GM12878 (cell line): Measurements from ENCODE around the gene MEIS1. TPM values are rescaled to one million over a fixed set of nuclear protein-coding genes. Genes with fewer than 3 reads are reported as not detected.

Source experiments
- ATAC-seq: fragments of 200-7000 bp; cut with Tn5 transposase; 3 replicates; pipeline ENCODE4 v1.9.1; 2020; ENCODE audit warnings: mild to moderate bottlenecking, moderate library complexity
- BruUV-seq: library from RNA; stranded (reverse); fragments of 400-500 nt; replicated peaks from 2 replicates; lab custom pipeline; 2021; lab: Mats Ljungman, UMichigan
- CTCF ChIA-PET: fragments of 300-600 bp; sonication (Branson Sonifier 250); formaldehyde crosslinking; extraction: SDS; loops from one replicate; lab custom pipeline; 2021; ENCODE audit warnings: inconsistent platforms; lab: Yijun Ruan, JAX
- POLR2A ChIA-PET: fragments of 350-600 bp; formaldehyde crosslinking; extraction: SDS; loops from one replicate; lab custom pipeline; 2021; ENCODE audit warnings: inconsistent platforms; lab: Charles Lee
- RAD21 ChIA-PET: fragments of 300-600 bp; sonication (Branson Sonifier 250); formaldehyde crosslinking; loops from one replicate; lab custom pipeline; 2023; ENCODE audit warnings: antibody characterized with exemption; ENCODE audit not compliant: unreplicated experiment; lab: Charles Lee
- SMC1A ChIA-PET: fragments of 300-600 bp; sonication (Branson Sonifier 250); formaldehyde crosslinking; loops from one replicate; lab custom pipeline; 2023; ENCODE audit not compliant: unreplicated experiment, uncharacterized antibody; lab: Charles Lee
- DNase-seq: peaks from one replicate; pipeline ENCODE4 v3.0.0-alpha.2; 2011; ENCODE audit warnings: low read depth, low spot score
- FAIRE-seq: peaks from 3 replicates; lab custom pipeline; 2011; peaks lifted over from hg19 to GRCh38; lab: Jason Lieb, UNC
- H2AFZ ChIP-seq: 2 replicates; pipeline ENCODE4 v1.6.0; 2011; ENCODE audit warnings: low read depth, low read length, control low read depth; ENCODE audit not compliant: control insufficient read depth
- H3K27ac ChIP-seq: 2 replicates; pipeline ENCODE4 v1.5.1; 2011; ENCODE audit warnings: control low read depth; ENCODE audit not compliant: control insufficient read depth, insufficient read depth
- H3K27me3 ChIP-seq, 2 experiments: replicated peaks in 1 of 2; 2 replicates each; pipeline versions ENCODE4 v1.6.0 to v1.6.1; 2011; ENCODE audit warnings: low read length in 1 of 2; ENCODE audit not compliant: control insufficient read depth in 2 of 2, insufficient read depth in 2 of 2
- H3K36me3 ChIP-seq, 2 experiments: 2 replicates each; pipeline ENCODE4 v1.5.1; 2011; ENCODE audit warnings: low read length in 1 of 2; ENCODE audit not compliant: control insufficient read depth in 2 of 2, insufficient read depth in 2 of 2
- H3K4me1 ChIP-seq: 2 replicates; pipeline ENCODE4 v1.6.1; 2011; ENCODE audit warnings: mild to moderate bottlenecking, low read length, moderate library complexity, mixed read lengths; ENCODE audit not compliant: control insufficient read depth, insufficient read depth
- H3K4me2 ChIP-seq: 2 replicates; pipeline ENCODE4 v1.6.0; 2011; ENCODE audit warnings: control low read depth; ENCODE audit not compliant: control insufficient read depth, insufficient read depth
- H3K4me3 ChIP-seq: fragments of 200-600 bp; sonication (generic); 2 replicates; pipeline ENCODE4 v1.5.1; 2016
- H3K79me2 ChIP-seq: 2 replicates; pipeline ENCODE4 v1.6.0; 2011; ENCODE audit warnings: low read length; ENCODE audit not compliant: control insufficient read depth, insufficient read depth
- H3K9ac ChIP-seq: 2 replicates; pipeline ENCODE4 v1.8.0; 2011; ENCODE audit warnings: low read length, control low read depth, mixed read lengths; ENCODE audit not compliant: control insufficient read depth, insufficient read depth
- H3K9me3 ChIP-seq: replicated peaks from 3 replicates; pipeline ENCODE4 v1.5.1; 2011; ENCODE audit warnings: mild to moderate bottlenecking, low read length; ENCODE audit not compliant: control insufficient read depth, insufficient read depth
- H4K20me1 ChIP-seq: 2 replicates; pipeline ENCODE4 v1.6.0; 2011; ENCODE audit not compliant: control insufficient read depth, insufficient read depth
- BCLAF1 ChIP-seq: fragments of 450-650 bp; IDR thresholded peaks from 2 replicates; pipeline ENCODE4 v1.6.1; 2017; ENCODE audit warnings: antibody characterized with exemption, mild to moderate bottlenecking, moderate library complexity
- GABPA ChIP-seq: IDR thresholded peaks from 2 replicates; pipeline ENCODE4 v1.6.1; 2014; ENCODE audit warnings: antibody characterized with exemption, low read depth, mild to moderate bottlenecking, inconsistent platforms
- HDGF ChIP-seq: fragments of 450-650 bp; IDR thresholded peaks from 2 replicates; pipeline ENCODE4 v1.6.1; 2016; ENCODE audit warnings: antibody characterized with exemption
- IKZF1 ChIP-seq: fragments of 450-650 bp; conservative IDR thresholded peaks from 2 replicates; pipeline ENCODE4 v1.6.1; 2017; ENCODE audit warnings: antibody characterized with exemption, mild to moderate bottlenecking
- KAT2A ChIP-seq: conservative IDR thresholded peaks from 2 replicates; pipeline ENCODE4 v1.6.1; 2011; ENCODE audit warnings: low read depth, low read length; ENCODE audit not compliant: control insufficient read depth
- MXI1 ChIP-seq: fragments of 150-350 bp; IDR thresholded peaks from 2 replicates; pipeline ENCODE4 v1.6.1; 2011; ENCODE audit warnings: low read depth, mild to moderate bottlenecking, inconsistent platforms, low read length, improper control_type of control experiment
- PBX3 ChIP-seq: IDR thresholded peaks from 2 replicates; pipeline ENCODE4 v1.6.1; 2011; ENCODE audit warnings: mild to moderate bottlenecking, low read depth, low read length, moderate library complexity; ENCODE audit not compliant: insufficient replicate concordance
- RAD21 ChIP-seq: IDR thresholded peaks from 2 replicates; pipeline ENCODE4 v1.6.1; 2011; ENCODE audit warnings: mild to moderate bottlenecking, low read depth, low read length, moderate library complexity; ENCODE audit not compliant: insufficient read depth
- WGBS: methylation state at CpG from one replicate; pipeline ENCODE4 v1.1.6; 2016; ENCODE audit warnings: low lambda C conversion rate; ENCODE audit not compliant: insufficient replicate concordance, insufficient coverage; ENCODE audit errors: missing lambda C conversion rate; 5-methylcytosine and 5-hydroxymethylcytosine counted together
- in situ Hi-C: fragments of 300-500 bp; cut with MboI; formaldehyde crosslinking; loops from 9 replicates; pipeline ENCODE4 v1.14.3; 2018; ENCODE audit warnings: mixed read lengths
- intact Hi-C: fragments of 100-400 bp; cut with micrococcal nuclease; formaldehyde crosslinking; loops from one replicate; pipeline ENCODE4 v1.14.2; 2022; ENCODE audit not compliant: unreplicated experiment
- polyA plus RNA-seq, 11 experiments: library from polyadenylated mRNA; depleted of rRNA in 4 of 11; unstranded in 6 of 11; stranded (reverse) in 5 of 11; fragments of >200 nt; fragmentation: Nextera tagmentation in 4 of 11; fragmentation: Illumina TruSeq in 1 of 11; extraction: Ambion mirVana in 4 of 11; extraction: Trizol in 1 of 11; gene quantifications; 1 replicate in 1 of 11; 2 replicates in 10 of 11; pipeline versions ENCODE4 v1.2.1 to v1.2.3, GENCODE V29; 2011 to 2016; ENCODE audit warnings: inconsistent platforms in 2 of 11, missing spikeins in 2 of 11, low read depth in 1 of 11
- total RNA-seq, 4 experiments: library from RNA; depleted of rRNA in 3 of 4; stranded (reverse); fragments of >200 nt in 3 of 4; fragmentation: Illumina TruSeq in 1 of 4; extraction: Trizol in 1 of 4; gene quantifications; 2 replicates each; pipeline versions ENCODE4 v1.2.1 to v1.2.3, GENCODE V29; 2013 to 2021

The MEIS1 gene
- total and polyA plus RNA-seq, 10 of the 15 experiments (the other 5 are each of a cell fraction or from before 2014, with no cell fraction given): 0.04 to 0.31 (median 0.14) TPM; not detected in 6

GRCh38 chr2:66501267-66501666 lies 66.3 kb downstream of the MEIS1 start:
- FAIRE-seq: no peak
- H3K27ac ChIP-seq: no peak overlapping the region
- intact Hi-C loops: no loop called here

GRCh38 chr2:66506265-66506664 lies 71.3 kb downstream of the MEIS1 start:
- Histone ChIP-seq H3K36me3 (no peaks in the 10 kb centered on the region), H3K27ac (no peak overlapping the region), H3K79me2 (no peaks in the 10 kb centered on the region), H3K4me1 (no peaks in the 10 kb centered on the region), H3K9ac (no peak overlapping the region), H3K9me3 (no peaks in the 10 kb centered on the region), H4K20me1 (no peaks in the 10 kb centered on the region), H3K4me3 (no peak overlapping the region), H3K27me3 (no peaks in the 10 kb centered on the region), H3K4me2 (no peak overlapping the region), H2AFZ (no peak overlapping the region)
- intact Hi-C loops (no loop called here), in situ Hi-C loops (no loop called here)
- ATAC-seq (no peak), DNase-seq (no peak), FAIRE-seq (no peak)
- SMC1A ChIA-PET: no interaction called here
- 19% methylated on average over 5 of the region's 5 CpGs for WGBS
- POLR2A ChIA-PET: no interaction called here
- TF ChIP-seq KAT2A (no peak), GABPA (no peak), HDGF (no peak), BCLAF1 (no peak)
- RAD21 ChIA-PET: no interaction called here
- no TSS peak for BruUV-seq
- CTCF ChIA-PET: no interaction called here

More at GRCh38 chr2:66501267-66501666, 66.3 kb downstream of the MEIS1 start:
- Histone ChIP-seq H3K27me3 (no peaks in the 10 kb centered on the region; a peak in 1 of 4 replicates), H3K4me1 (no peaks in the 10 kb centered on the region)
- RAD21 ChIA-PET: no interaction called here
- in situ Hi-C loops: no loop called here
- POLR2A ChIA-PET: no interaction called here
- DNase-seq: no peak
- no peak for TF ChIP-seq RAD21
- no peak for TF ChIP-seq PBX3
- TF ChIP-seq IKZF1: no peak
- TF ChIP-seq MXI1: no peak
- TF ChIP-seq, all 136 proteins: peak for 0
- H3K4me2 ChIP-seq: no peak overlapping the region
- no peaks in the 10 kb centered on the region for H3K79me2 ChIP-seq
- H3K9ac ChIP-seq: no peak overlapping the region
- H2AFZ ChIP-seq: no peak overlapping the region
- no peak overlapping the region for H3K4me3 ChIP-seq
- ChIA-PET SMC1A (interaction anchor here (0.7 kb wide), 1 partner anchor 13 kb away, joined by 4 read pairs; no protein-coding TSS in a partner anchor), CTCF (no interaction called here)
- ATAC-seq: no peak
- H4K20me1 ChIP-seq: no peaks in the 10 kb centered on the region
- no peaks in the 10 kb centered on the region for H3K36me3 ChIP-seq
- no peaks in the 10 kb centered on the region for H3K9me3 ChIP-seq
- no TSS peak for BruUV-seq
